ENCODE data around the gene COL6A1.

Gene COL6A1

GRCh38 chr21:46006547-46007491 lies 25.2 kb downstream of the COL6A1 start:
- no peak for FAIRE-seq

DNA sequence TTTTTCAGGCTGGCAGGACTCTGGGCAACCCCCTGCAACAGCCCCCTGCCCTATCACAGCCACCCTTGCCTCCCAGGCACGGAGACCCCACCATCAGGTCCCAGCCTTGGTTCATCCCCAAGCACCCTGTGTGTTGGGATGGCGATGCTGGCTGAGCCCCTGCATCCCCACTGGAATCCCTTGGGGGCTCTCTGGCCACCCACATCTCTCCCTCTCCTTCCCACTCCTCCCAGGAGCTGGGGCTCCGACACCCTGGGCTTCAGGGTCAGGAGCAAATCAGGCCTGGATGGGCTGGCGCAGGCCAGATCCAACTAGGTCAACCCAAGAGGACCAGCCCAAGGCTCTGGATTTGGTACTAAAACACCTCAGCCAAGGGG lies 25.9 kb downstream of the COL6A1 start:
- FAIRE-seq, result no peak

DNA sequence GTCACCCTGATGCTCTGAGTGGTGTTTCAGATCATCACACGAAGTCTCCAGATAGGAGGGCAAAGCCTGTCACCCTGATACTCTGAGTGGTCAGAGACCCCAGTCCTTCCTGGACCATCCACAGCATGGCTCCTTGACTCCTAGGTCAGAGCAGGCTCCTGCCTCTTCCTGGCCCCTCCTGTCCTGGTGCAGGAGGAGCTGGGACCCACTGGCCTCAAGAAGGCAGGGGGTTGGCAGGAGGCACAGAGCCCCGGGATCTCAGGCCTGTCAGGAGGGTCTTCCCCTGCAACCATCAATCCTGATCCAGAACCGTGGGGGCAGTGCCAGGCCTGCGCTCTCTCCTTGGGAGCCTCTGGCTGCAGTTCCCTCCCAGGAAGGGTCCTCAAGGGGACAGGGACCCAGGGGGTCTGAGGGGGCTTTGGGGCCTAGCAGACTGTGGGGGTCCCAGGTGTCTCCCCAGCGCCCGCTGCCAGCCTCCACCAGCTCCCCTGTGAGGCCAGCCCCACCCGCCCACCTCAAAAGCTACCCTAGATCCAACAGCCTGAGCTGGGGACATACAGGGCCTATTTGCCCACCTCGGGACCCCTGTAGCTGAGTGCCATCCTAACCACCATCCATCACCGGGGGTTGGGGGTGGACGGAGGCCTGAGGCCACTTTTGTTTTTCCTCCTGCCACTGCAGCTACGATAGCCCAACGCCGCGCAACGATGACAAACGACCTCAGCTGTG lies 27.5 kb downstream of the COL6A1 start:
- no peak for FAIRE-seq

- no peak for FAIRE-seq
Observed at GRCh38 chr21:46009951-46010705, 28.6 kb downstream of the COL6A1 start.

GRCh38 chr21:46011267-46011967 lies 29.8 kb downstream of the COL6A1 start:
- no peak for FAIRE-seq

- FAIRE-seq, result no peak
Observed at GRCh38 chr21:46012154-46012553, 30.6 kb downstream of the COL6A1 start.

- no peak for FAIRE-seq
Observed at GRCh38 chr21:46014828-46015227, 33.3 kb downstream of the COL6A1 start.

DNA sequence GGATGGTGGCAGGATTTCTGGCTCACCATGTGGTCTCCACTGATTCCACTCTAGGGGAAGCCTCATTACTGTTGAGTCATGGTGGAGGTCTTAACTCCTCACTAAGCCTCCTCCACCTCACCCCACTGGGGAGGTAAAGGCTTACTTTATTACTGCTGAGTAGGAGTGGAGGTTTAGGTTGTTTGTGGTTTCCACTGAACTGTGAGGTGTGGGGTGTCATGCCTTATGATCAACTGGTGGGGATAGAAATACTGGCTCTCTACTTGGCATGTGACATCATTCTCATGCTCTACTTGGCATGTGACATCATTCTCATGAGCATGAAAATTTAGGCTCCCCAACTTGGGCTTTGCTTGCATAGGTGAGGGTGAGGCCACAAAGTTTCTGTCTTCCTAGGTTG lies 35.6 kb downstream of the COL6A1 start:
- no peak for FAIRE-seq

GRCh38 chr21:46017695-46018094 lies 36.1 kb downstream of the COL6A1 start:
- no peak for FAIRE-seq

DNA sequence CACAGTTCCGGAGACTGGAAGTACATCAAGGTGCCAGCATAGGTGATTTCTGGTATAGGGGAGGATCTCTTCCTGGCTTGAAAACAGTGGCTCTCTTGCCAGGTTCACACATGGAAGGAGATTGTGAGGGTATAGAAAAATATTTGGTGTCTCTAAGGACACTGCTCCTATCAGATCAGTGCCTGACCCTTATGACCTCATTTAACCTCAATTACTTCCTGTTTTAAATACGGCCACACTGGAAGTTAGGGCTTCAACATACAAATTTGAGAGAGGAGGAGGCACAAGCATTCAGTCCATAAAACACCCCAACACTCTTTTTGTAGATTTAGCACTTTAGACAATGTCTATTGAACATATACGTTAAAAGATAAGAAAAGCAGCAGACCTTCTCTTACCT lies 37.0 kb downstream of the COL6A1 start:
- no peak for FAIRE-seq

GRCh38 chr21:46020581-46020980 lies 39.0 kb downstream of the COL6A1 start:
- no peak for FAIRE-seq

GRCh38 chr21:46021398-46021797 lies 39.8 kb downstream of the COL6A1 start:
- FAIRE-seq, result no peak

DNA sequence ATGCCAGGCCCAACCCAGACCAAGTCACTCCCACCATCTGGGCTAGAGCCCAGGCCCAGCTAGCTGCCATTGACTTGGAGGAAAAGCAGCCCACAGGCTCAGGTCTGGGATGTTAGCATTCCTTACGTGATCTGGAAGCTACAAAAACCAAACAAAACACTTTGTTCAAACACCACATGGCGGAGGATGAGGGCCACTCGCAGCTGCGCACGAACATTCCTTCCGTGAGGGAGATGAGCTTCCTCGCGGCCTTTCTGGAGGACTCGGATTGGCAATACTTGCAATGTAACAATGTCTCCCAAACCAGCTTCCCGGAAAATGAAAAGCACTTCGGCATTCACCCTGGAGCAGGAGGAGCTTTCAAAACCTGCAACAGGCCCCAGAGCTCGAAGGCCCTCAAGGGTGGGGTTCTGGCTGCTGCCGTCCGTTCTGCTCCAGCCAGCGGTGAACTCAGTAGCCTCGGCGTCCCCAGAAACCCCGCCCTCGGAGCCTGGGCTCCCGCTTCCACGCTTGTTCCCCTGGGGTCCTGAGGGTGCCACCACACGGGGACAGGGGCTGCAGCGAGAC lies 40.5 kb downstream of the COL6A1 start:
- no peak for FAIRE-seq

GRCh38 chr21:46022551-46023525 lies 41.3 kb downstream of the COL6A1 start:
- no peak for FAIRE-seq

DNA sequence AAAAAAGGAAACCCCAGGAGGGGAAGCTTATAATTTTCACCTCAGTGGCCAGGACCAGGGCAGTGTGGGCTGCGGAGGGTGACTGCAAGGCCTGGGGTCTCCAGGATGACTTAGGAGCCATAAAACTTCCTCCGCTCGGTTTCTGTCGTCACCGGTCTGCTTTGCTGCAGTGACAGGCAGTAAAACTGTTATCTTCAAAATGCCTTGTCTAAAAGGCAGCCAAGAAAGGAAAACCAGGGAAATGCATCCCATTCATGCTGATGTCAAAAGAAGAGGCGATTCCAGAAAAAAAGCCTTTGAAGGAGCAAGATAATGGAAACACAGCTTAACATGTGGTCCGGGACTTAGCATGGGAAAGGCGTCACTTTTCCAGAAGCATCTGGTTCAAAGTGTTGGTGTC lies 42.0 kb downstream of the COL6A1 start:
- no peak for FAIRE-seq

DNA sequence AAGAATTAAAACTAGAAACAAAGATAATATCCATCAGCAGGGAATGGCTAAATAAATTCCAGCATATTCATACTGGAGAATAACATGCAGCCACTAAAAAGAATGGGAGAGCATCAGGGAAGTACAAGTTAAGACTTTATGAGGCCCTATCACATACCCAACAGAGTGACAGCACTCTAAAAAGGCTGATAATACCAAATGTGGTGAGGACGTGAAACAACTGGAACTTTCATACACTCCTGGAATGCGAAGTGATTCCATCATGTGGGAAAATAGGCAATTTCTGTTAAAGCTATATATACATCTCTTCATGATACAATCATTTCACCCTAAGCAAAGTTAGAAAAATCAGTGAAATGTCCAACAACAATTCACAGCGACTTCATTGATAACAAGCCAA lies 42.6 kb downstream of the COL6A1 start:
- FAIRE-seq, result no peak

DNA sequence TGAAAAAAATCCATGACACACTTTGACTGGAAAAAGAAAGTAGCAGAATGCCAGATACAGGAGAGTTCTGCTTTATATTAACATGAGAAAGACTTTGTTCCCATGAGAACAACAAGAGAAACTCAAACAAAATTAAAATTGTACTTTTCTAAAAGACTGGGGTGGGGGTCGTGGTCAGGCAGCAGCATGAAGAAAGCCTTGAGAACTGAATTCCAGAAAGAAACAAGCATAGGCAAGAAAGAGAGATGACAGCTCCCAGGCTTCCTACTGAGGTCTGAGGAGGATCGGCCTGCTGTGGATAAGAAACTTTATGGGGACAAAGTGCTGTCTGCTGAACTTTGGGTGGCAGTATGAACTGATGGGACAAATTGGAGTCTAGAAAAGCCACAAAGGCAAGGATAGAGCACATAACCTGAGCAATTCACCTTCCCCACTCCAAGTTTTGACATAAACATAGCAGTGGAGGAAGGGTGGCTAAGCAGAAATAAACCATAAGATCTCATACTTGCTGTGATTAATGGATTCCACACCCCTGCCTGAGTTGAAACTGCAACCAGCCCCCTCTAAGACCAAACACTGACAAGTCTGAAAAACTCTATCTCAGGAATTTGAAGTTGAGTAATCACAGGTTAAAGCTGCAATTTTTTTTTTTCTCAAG lies 43.7 kb downstream of the COL6A1 start:
- no peak for FAIRE-seq

DNA sequence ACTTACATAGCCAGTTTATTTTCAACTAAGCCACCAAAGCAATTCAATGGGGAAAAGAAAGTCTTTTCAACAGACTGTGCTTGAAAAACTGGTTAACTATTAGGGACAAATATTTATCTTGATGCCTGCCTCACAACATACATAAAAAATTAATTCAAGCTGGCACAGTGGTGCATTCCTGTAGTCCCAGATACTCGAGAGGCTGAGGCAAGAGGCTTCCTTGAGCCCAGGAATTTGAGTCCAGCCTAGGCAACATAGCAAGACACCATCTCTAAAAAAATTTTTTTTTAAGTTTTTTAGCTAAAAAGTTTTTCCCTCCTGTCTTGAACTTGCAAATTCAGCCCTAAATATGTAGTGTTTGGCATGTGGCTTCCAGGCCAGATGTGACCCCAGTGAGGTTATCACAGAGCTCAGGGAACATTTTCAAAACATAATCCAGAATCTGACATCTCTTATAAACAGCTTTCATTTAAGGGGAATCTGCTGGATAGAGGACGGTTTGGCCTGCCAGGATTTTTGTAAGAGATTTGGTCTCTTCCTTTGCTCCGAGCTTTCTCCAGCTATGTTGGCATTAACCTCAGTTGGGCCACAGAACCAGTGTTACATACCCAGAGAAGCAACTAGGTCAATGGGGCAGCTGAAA lies 46.4 kb downstream of the COL6A1 start:
- FAIRE-seq, result no peak

GRCh38 chr21:46028573-46029091 lies 47.1 kb downstream of the COL6A1 start:
- no peak for FAIRE-seq

Measured in A204.1 (cell line).